OCI-M2 (cell line): Measurements from ENCODE around the gene BEST2.
"Not testable (repeated sequence)": the region's sequence is repeated elsewhere in the genome, so short reads cannot be mapped to it uniquely, and the experiment has no call there.

Experiments
- DNase-seq: peaks from one replicate; lab custom pipeline; 2025; ENCODE audit not compliant: unreplicated experiment; lab: John Stamatoyannopoulos, UW

The BEST2 gene

GRCh38 chr19:12751635-12752034 is at the start of gene BEST2:
TSS of gene BEST2 (plus strand) at chr19:12751791. CDS start at chr19:12752593, 802 bp downstream.
- DNase-seq, result no peak

- no peak for DNase-seq
Observed at GRCh38 chr19:12703046-12703445, 48.5 kb upstream of the BEST2 start.

- DNase-seq, result no peak
Observed at GRCh38 chr19:12705169-12705568, 46.4 kb upstream of the BEST2 start.

- no peak for DNase-seq
Observed at GRCh38 chr19:12705654-12706331, 45.8 kb upstream of the BEST2 start.

- no peak for DNase-seq
Observed at GRCh38 chr19:12706332-12706718, 45.3 kb upstream of the BEST2 start.

GRCh38 chr19:12708641-12709040 is 43.0 kb upstream of the BEST2 start:
- no peak for DNase-seq

GRCh38 chr19:12711187-12711586 is 40.4 kb upstream of the BEST2 start:
- DNase-seq, result no peak

- not testable (repeated sequence) for DNase-seq
Observed at GRCh38 chr19:12712077-12712476, 39.5 kb upstream of the BEST2 start.

GRCh38 chr19:12713304-12713703 is 38.3 kb upstream of the BEST2 start:
- DNase-seq, result not testable (repeated sequence)

GRCh38 chr19:12715102-12715501 is 36.5 kb upstream of the BEST2 start:
- no peak for DNase-seq

- DNase-seq, result no peak
Observed at GRCh38 chr19:12715929-12716328, 35.7 kb upstream of the BEST2 start.

- DNase-seq, result no peak
Observed at GRCh38 chr19:12720296-12720695, 31.3 kb upstream of the BEST2 start.

- DNase-seq, result no peak
Observed at GRCh38 chr19:12720851-12721655, 30.5 kb upstream of the BEST2 start.

- DNase-seq, result no peak
Observed at GRCh38 chr19:12721656-12722565, 29.7 kb upstream of the BEST2 start.

GRCh38 chr19:12722566-12723380 is 28.8 kb upstream of the BEST2 start:
- peak; percentile 99 for DNase-seq

- no peak for DNase-seq
Observed at GRCh38 chr19:12723381-12723640, 28.3 kb upstream of the BEST2 start.

GRCh38 chr19:12723641-12724426 is 27.8 kb upstream of the BEST2 start, which contains the start of gene TNPO2:
TSS of gene TNPO2 (minus strand) at chr19:12723932. CDS start at chr19:12720977, 2,955 bp downstream.
- DNase-seq, result peak; percentile 97

- DNase-seq, result not testable (repeated sequence)
Observed at GRCh38 chr19:12725612-12726011, 26.0 kb upstream of the BEST2 start.

- DNase-seq, result no peak
Observed at GRCh38 chr19:12726988-12727316, 24.6 kb upstream of the BEST2 start.
